GM23248 (cell line): Measurements from ENCODE around the gene NCKAP1.
"Not testable (repeated sequence)": the region's sequence is repeated elsewhere in the genome, so short reads cannot be mapped to it uniquely, and the experiment has no call there.

Source experiments
- EZH2 ChIP-seq: fragments of 200-600 bp; sonication (generic); IDR thresholded peaks from 2 replicates; pipeline ENCODE4 v1.6.1; 2018; ENCODE audit warnings: antibody characterized with exemption, mild to moderate bottlenecking; ENCODE audit not compliant: insufficient read depth, poor library complexity, severe bottlenecking
- EZH2phosphoT487 ChIP-seq: fragments of 200-600 bp; sonication (generic); IDR thresholded peaks from 2 replicates; pipeline ENCODE4 v1.6.1; 2018; ENCODE audit warnings: antibody characterized with exemption, moderate library complexity, mild to moderate bottlenecking, low read depth; ENCODE audit not compliant: insufficient read depth

DNA sequence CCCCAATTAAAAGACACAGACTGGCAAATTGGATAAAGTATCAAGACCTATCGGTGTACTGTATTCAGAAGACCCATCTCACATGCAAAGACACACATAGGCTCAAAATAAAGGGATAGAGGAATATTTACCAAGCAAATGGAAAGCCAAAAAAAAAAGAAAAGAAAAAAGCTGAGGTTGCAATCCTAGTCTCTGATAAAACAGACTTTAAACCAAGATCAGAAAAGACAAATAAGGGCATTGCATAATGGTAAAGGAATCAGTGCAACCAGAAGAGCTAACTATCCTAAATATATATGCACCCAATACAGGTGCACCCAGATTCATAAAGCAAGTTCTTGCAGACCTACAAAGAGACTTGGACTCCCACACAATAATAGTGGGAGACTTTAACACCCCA lies 161.6 kb downstream of the NCKAP1 start:
- not testable (repeated sequence) for TF ChIP-seq EZH2, EZH2phosphoT487
